Mammary epithelial cell (primary cell): Measurements from ENCODE around the gene MSI2.

Experiments used
- CTCF ChIP-seq, 2 donors: IDR thresholded peaks in 1 of 2; conservative IDR thresholded peaks in 1 of 2; 2 replicates each; pipeline ENCODE4 v1.5.1; 2011 to 2012; ENCODE audit warnings: inconsistent platforms in 2 of 2, low read length in 2 of 2, mild to moderate bottlenecking in 2 of 2, control low read depth in 1 of 2, low read depth in 1 of 2; ENCODE audit not compliant: insufficient read depth in 1 of 2; ENCODE audit errors: extremely low read depth in 1 of 2
- EZH2 ChIP-seq: IDR thresholded peaks from 2 replicates; pipeline ENCODE4 v1.6.1; 2012; ENCODE audit warnings: low read length, inconsistent platforms, borderline replicate concordance

GRCh38 chr17:57357830-57358430 is 101.6 kb downstream of the MSI2 start:
- TF ChIP-seq CTCF (conservative IDR thresholded peaks at IDR 0.05 in 1 of 2, IDR thresholded peaks at IDR 0.05 in 1 of 2; ENCODE audit: extremely low read depth in 1 of 2, insufficient read depth in 1 of 2, low read depth in 1 of 2, low read length in 2 of 2) (no peak), EZH2 (no peak)
